Astrocyte (in vitro differentiated cells and primary cell): ENCODE data around the gene RALGAPA1. TPM values are rescaled to one million over a fixed set of nuclear protein-coding genes. Genes with fewer than 3 reads are reported as not detected.
"Not testable (repeated sequence)": the region's sequence is repeated elsewhere in the genome, so short reads cannot be mapped to it uniquely, and the experiment has no call there.

ENCODE experiments used
- DNase-seq: peaks from one replicate; pipeline ENCODE4 v3.0.0-alpha.2; 2010; ENCODE audit warnings: low read depth
- FAIRE-seq: peaks from 2 replicates; lab custom pipeline; 2011; peaks lifted over from hg19 to GRCh38; lab: Jason Lieb, UNC
- H2AFZ ChIP-seq: 2 replicates; pipeline ENCODE4 v1.6.0; 2012; ENCODE audit warnings: low read depth, low read length, inconsistent platforms
- H3K27ac ChIP-seq: 2 replicates; pipeline ENCODE4 v1.5.1; 2011; ENCODE audit warnings: low read depth, low read length, inconsistent platforms
- H3K27me3 ChIP-seq: 2 replicates; pipeline ENCODE4 v1.6.0; 2011; ENCODE audit warnings: low read length, inconsistent platforms; ENCODE audit not compliant: insufficient read depth
- H3K36me3 ChIP-seq: 2 replicates; pipeline ENCODE4 v1.5.1; 2011; ENCODE audit warnings: low read length, inconsistent platforms; ENCODE audit not compliant: insufficient read depth
- H3K4me1 ChIP-seq: 2 replicates; pipeline ENCODE4 v1.5.1; 2011; ENCODE audit warnings: low read length, inconsistent platforms; ENCODE audit not compliant: insufficient read depth
- H3K4me2 ChIP-seq: 2 replicates; pipeline ENCODE4 v1.6.0; 2012; ENCODE audit warnings: low read length, inconsistent platforms
- H3K4me3 ChIP-seq: 2 replicates; pipeline ENCODE4 v1.5.1; 2011; ENCODE audit warnings: low read depth, mild to moderate bottlenecking, low read length, inconsistent platforms; ENCODE audit not compliant: insufficient read depth
- H3K79me2 ChIP-seq: 2 replicates; pipeline ENCODE4 v1.6.0; 2012; ENCODE audit warnings: mild to moderate bottlenecking, low read length, inconsistent platforms; ENCODE audit not compliant: insufficient read depth
- H3K9ac ChIP-seq: 2 replicates; pipeline ENCODE4 v1.6.0; 2012; ENCODE audit warnings: mild to moderate bottlenecking, low read length, inconsistent platforms
- H3K9me3 ChIP-seq: 2 replicates; pipeline ENCODE4 v1.5.1; 2012; ENCODE audit warnings: low read depth, mild to moderate bottlenecking, low read length, inconsistent platforms; ENCODE audit not compliant: insufficient read depth
- H4K20me1 ChIP-seq: 2 replicates; pipeline ENCODE4 v1.6.0; 2012; ENCODE audit warnings: low read length, inconsistent platforms; ENCODE audit not compliant: insufficient read depth
- H3K27ac Mint-ChIP-seq: one replicate; pipeline ENCODE4 v1.8.0; 2021; ENCODE audit warnings: mild to moderate bottlenecking, mixed read lengths; ENCODE audit not compliant: unreplicated experiment
- H3K27me3 Mint-ChIP-seq: one replicate; pipeline ENCODE4 v1.8.0; 2021; ENCODE audit warnings: low read depth, mixed read lengths; ENCODE audit not compliant: unreplicated experiment
- H3K36me3 Mint-ChIP-seq: one replicate; pipeline ENCODE4 v1.8.0; 2021; ENCODE audit warnings: low read depth, mixed read lengths; ENCODE audit not compliant: unreplicated experiment
- H3K4me1 Mint-ChIP-seq: one replicate; pipeline ENCODE4 v1.8.0; 2021; ENCODE audit warnings: low read depth, mixed read lengths; ENCODE audit not compliant: unreplicated experiment
- H3K4me3 Mint-ChIP-seq: one replicate; pipeline ENCODE4 v1.8.0; 2021; ENCODE audit warnings: mild to moderate bottlenecking, moderate library complexity, mixed read lengths; ENCODE audit not compliant: unreplicated experiment
- H3K9me3 Mint-ChIP-seq: one replicate; pipeline ENCODE4 v1.8.0; 2021; ENCODE audit warnings: mild to moderate bottlenecking, mixed read lengths; ENCODE audit not compliant: unreplicated experiment
- EZH2 ChIP-seq: IDR thresholded peaks from 2 replicates; pipeline ENCODE4 v1.6.1; 2012; ENCODE audit warnings: mild to moderate bottlenecking, low read length, inconsistent platforms; ENCODE audit not compliant: insufficient read depth
- total RNA-seq: library from RNA; stranded (reverse); gene quantifications from 2 replicates; pipeline ENCODE4 v1.2.1, GENCODE V29; 2021
- TF ChIP-seq, protein P1 (sequence below): IDR thresholded peaks from 2 replicates; pipeline ENCODE4 v1.5.1; 2011; ENCODE audit warnings: low read depth, mild to moderate bottlenecking, inconsistent platforms, low read length, moderate library complexity; ENCODE audit not compliant: insufficient read depth

RALGAPA1 gene
- total RNA-seq, 1 donor from 2014 or later, result 24.8 TPM

DNA sequence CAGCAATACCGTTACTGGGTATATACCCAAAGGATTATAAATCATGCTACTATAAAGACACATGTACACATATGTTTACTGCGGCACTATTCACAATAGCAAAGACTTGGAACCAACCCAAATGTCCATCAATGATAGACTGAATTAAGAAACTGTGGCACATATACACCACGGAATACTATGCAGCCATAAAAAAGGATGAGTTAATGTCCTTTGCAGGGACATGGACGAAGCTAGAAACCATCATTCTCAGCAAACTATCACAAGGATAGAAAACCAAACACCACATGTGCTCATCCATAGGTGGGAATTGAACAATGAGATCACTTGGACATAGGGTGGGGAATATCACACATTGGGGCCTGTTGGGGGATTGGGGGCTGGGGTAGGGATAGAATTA is 187.1 kb downstream of the RALGAPA1 start:
- DNase-seq, H3K27ac Mint-ChIP-seq: not testable (repeated sequence)

DNA sequence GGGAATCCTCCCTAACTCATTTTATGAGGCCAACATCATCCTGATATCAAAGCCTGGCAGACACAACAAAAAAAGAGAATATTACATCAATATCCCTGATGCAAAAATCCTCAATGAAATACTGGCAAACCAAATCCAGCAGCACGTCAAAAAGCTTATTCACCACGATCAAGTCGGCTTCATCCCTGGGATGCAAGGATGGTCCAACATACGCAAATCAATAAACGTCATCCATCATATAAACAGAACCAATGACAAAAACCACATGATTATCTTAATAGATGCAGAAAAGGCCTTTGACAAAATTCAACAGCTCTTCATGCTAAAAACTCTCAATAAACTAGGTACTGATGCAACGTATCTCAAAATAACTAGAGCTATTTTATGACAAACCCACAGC is 189.1 kb downstream of the RALGAPA1 start:
- not testable (repeated sequence) for H3K4me3 ChIP-seq, H3K9me3 Mint-ChIP-seq, H3K27ac Mint-ChIP-seq, H3K9me3 ChIP-seq, H3K9ac ChIP-seq, H4K20me1 ChIP-seq, H3K4me3 Mint-ChIP-seq, H3K4me2 ChIP-seq, H3K27me3 ChIP-seq, H3K4me1 Mint-ChIP-seq, FAIRE-seq, H3K4me1 ChIP-seq, DNase-seq, H2AFZ ChIP-seq, H3K79me2 ChIP-seq, H3K36me3 ChIP-seq, H3K27me3 Mint-ChIP-seq, H3K27ac ChIP-seq
- peaks cover 11% of the 10 kb centered on the region for H3K36me3 Mint-ChIP-seq

More for the DNA sequence above, 187.1 kb downstream of the RALGAPA1 start:
- not testable (repeated sequence) for H3K4me3 Mint-ChIP-seq, H3K79me2 ChIP-seq, H3K9me3 Mint-ChIP-seq, H3K27ac ChIP-seq, H3K4me3 ChIP-seq, H3K4me1 ChIP-seq, H3K36me3 ChIP-seq, FAIRE-seq, H3K27me3 Mint-ChIP-seq, H3K9me3 ChIP-seq, H3K4me2 ChIP-seq, H2AFZ ChIP-seq, H4K20me1 ChIP-seq, H3K27me3 ChIP-seq, H3K4me1 Mint-ChIP-seq, H3K9ac ChIP-seq
- peaks cover 11% of the 10 kb centered on the region for H3K36me3 Mint-ChIP-seq

DNA sequence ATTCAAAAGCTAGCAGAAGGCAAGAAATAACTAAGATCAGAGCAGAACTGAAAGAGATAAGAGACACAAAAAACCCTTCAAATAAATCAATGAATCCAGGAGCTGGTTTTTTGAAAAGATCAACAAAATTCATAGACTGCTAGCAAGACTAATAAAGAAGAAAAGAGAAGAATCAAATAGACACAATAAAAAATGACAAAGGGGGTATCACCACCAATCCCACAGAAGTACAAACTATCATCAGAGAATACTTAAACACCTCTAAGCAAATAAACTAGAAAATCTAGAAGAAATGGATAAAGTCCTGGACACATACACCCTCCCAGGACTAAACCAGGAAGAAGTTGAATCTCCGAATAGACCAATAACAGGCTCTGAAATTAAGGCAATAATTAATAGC is 189.6 kb downstream of the RALGAPA1 start:
- not testable (repeated sequence) for H3K4me2 ChIP-seq, H3K9me3 Mint-ChIP-seq, H2AFZ ChIP-seq, H3K9me3 ChIP-seq, H4K20me1 ChIP-seq, H3K4me3 Mint-ChIP-seq, H3K9ac ChIP-seq, H3K27ac ChIP-seq, H3K36me3 ChIP-seq, DNase-seq, H3K4me1 Mint-ChIP-seq, FAIRE-seq, H3K4me3 ChIP-seq, H3K27me3 ChIP-seq, H3K4me1 ChIP-seq, H3K27me3 Mint-ChIP-seq, H3K79me2 ChIP-seq, H3K27ac Mint-ChIP-seq
- peaks cover 11% of the 10 kb centered on the region for H3K36me3 Mint-ChIP-seq

DNA sequence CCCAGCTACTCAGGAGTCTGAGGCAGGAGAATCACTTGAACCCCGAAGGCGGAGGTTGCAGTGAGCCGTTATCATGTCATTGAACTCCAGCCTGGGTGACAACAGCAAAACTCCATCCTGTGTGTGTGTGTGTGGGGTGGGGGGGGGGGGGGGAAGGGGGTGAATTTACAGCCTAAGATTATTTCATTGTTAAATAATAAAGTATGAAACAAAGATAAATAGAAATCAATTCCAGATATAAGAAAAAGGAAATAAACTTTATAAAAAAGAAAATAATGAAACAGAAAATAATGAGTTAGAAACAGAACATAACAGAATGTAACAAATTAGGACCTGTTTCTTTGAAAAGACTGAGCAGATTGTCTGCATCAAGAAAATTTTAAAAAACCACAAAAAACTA is 191.6 kb downstream of the RALGAPA1 start:
- TF ChIP-seq EZH2, result no peak
- TF ChIP-seq, protein P1, sequence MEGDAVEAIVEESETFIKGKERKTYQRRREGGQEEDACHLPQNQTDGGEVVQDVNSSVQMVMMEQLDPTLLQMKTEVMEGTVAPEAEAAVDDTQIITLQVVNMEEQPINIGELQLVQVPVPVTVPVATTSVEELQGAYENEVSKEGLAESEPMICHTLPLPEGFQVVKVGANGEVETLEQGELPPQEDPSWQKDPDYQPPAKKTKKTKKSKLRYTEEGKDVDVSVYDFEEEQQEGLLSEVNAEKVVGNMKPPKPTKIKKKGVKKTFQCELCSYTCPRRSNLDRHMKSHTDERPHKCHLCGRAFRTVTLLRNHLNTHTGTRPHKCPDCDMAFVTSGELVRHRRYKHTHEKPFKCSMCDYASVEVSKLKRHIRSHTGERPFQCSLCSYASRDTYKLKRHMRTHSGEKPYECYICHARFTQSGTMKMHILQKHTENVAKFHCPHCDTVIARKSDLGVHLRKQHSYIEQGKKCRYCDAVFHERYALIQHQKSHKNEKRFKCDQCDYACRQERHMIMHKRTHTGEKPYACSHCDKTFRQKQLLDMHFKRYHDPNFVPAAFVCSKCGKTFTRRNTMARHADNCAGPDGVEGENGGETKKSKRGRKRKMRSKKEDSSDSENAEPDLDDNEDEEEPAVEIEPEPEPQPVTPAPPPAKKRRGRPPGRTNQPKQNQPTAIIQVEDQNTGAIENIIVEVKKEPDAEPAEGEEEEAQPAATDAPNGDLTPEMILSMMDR, result no peak
- no peaks in the 10 kb centered on the region for H3K4me1 Mint-ChIP-seq
- H3K9me3 ChIP-seq, result no peaks in the 10 kb centered on the region

More for the DNA sequence above, 191.6 kb downstream of the RALGAPA1 start:
- Histone ChIP-seq H3K9ac (no peak overlapping the region), H3K4me2 (no peak overlapping the region), H3K4me1 (no peaks in the 10 kb centered on the region), H2AFZ (no peak overlapping the region), H3K4me3 (no peak overlapping the region), H3K79me2 (no peaks in the 10 kb centered on the region), H4K20me1 (no peaks in the 10 kb centered on the region), H3K36me3 (no peaks in the 10 kb centered on the region), H3K27me3 (no peaks in the 10 kb centered on the region), H3K27ac (no peak overlapping the region)
- Mint-ChIP-seq H3K36me3 (peaks cover 15% of the 10 kb centered on the region), H3K27me3 (no peaks in the 10 kb centered on the region), H3K4me3 (no peak overlapping the region), H3K9me3 (peaks cover 11% of the 10 kb centered on the region), H3K27ac (no peak overlapping the region)
- DNase-seq (no peak), FAIRE-seq (no peak)
